Astrocyte (in vitro differentiated cells and primary cell): ENCODE measurements around the gene SFMBT2. TPM values are rescaled to one million over a fixed set of nuclear protein-coding genes. Genes with fewer than 3 reads are reported as not detected.

ENCODE experiments used
- DNase-seq: peaks from one replicate; pipeline ENCODE4 v3.0.0-alpha.2; 2010; ENCODE audit warnings: low read depth
- FAIRE-seq: peaks from 2 replicates; lab custom pipeline; 2011; peaks lifted over from hg19 to GRCh38; lab: Jason Lieb, UNC
- H2AFZ ChIP-seq: 2 replicates; pipeline ENCODE4 v1.6.0; 2012; ENCODE audit warnings: low read depth, low read length, inconsistent platforms
- H3K27ac ChIP-seq: 2 replicates; pipeline ENCODE4 v1.5.1; 2011; ENCODE audit warnings: low read depth, low read length, inconsistent platforms
- H3K27me3 ChIP-seq: 2 replicates; pipeline ENCODE4 v1.6.0; 2011; ENCODE audit warnings: low read length, inconsistent platforms; ENCODE audit not compliant: insufficient read depth
- H3K36me3 ChIP-seq: 2 replicates; pipeline ENCODE4 v1.5.1; 2011; ENCODE audit warnings: low read length, inconsistent platforms; ENCODE audit not compliant: insufficient read depth
- H3K4me1 ChIP-seq: 2 replicates; pipeline ENCODE4 v1.5.1; 2011; ENCODE audit warnings: low read length, inconsistent platforms; ENCODE audit not compliant: insufficient read depth
- H3K4me2 ChIP-seq: 2 replicates; pipeline ENCODE4 v1.6.0; 2012; ENCODE audit warnings: low read length, inconsistent platforms
- H3K4me3 ChIP-seq: 2 replicates; pipeline ENCODE4 v1.5.1; 2011; ENCODE audit warnings: low read depth, mild to moderate bottlenecking, low read length, inconsistent platforms; ENCODE audit not compliant: insufficient read depth
- H3K79me2 ChIP-seq: 2 replicates; pipeline ENCODE4 v1.6.0; 2012; ENCODE audit warnings: mild to moderate bottlenecking, low read length, inconsistent platforms; ENCODE audit not compliant: insufficient read depth
- H3K9ac ChIP-seq: 2 replicates; pipeline ENCODE4 v1.6.0; 2012; ENCODE audit warnings: mild to moderate bottlenecking, low read length, inconsistent platforms
- H3K9me3 ChIP-seq: 2 replicates; pipeline ENCODE4 v1.5.1; 2012; ENCODE audit warnings: low read depth, mild to moderate bottlenecking, low read length, inconsistent platforms; ENCODE audit not compliant: insufficient read depth
- H4K20me1 ChIP-seq: 2 replicates; pipeline ENCODE4 v1.6.0; 2012; ENCODE audit warnings: low read length, inconsistent platforms; ENCODE audit not compliant: insufficient read depth
- H3K27ac Mint-ChIP-seq: one replicate; pipeline ENCODE4 v1.8.0; 2021; ENCODE audit warnings: mild to moderate bottlenecking, mixed read lengths; ENCODE audit not compliant: unreplicated experiment
- H3K27me3 Mint-ChIP-seq: one replicate; pipeline ENCODE4 v1.8.0; 2021; ENCODE audit warnings: low read depth, mixed read lengths; ENCODE audit not compliant: unreplicated experiment
- H3K36me3 Mint-ChIP-seq: one replicate; pipeline ENCODE4 v1.8.0; 2021; ENCODE audit warnings: low read depth, mixed read lengths; ENCODE audit not compliant: unreplicated experiment
- H3K4me1 Mint-ChIP-seq: one replicate; pipeline ENCODE4 v1.8.0; 2021; ENCODE audit warnings: low read depth, mixed read lengths; ENCODE audit not compliant: unreplicated experiment
- H3K4me3 Mint-ChIP-seq: one replicate; pipeline ENCODE4 v1.8.0; 2021; ENCODE audit warnings: mild to moderate bottlenecking, moderate library complexity, mixed read lengths; ENCODE audit not compliant: unreplicated experiment
- H3K9me3 Mint-ChIP-seq: one replicate; pipeline ENCODE4 v1.8.0; 2021; ENCODE audit warnings: mild to moderate bottlenecking, mixed read lengths; ENCODE audit not compliant: unreplicated experiment
- CTCF ChIP-seq: IDR thresholded peaks from 2 replicates; pipeline ENCODE4 v1.5.1; 2011; ENCODE audit warnings: low read depth, mild to moderate bottlenecking, inconsistent platforms, low read length, moderate library complexity; ENCODE audit not compliant: insufficient read depth
- EZH2 ChIP-seq: IDR thresholded peaks from 2 replicates; pipeline ENCODE4 v1.6.1; 2012; ENCODE audit warnings: mild to moderate bottlenecking, low read length, inconsistent platforms; ENCODE audit not compliant: insufficient read depth
- total RNA-seq: library from RNA; stranded (reverse); gene quantifications from 2 replicates; pipeline ENCODE4 v1.2.1, GENCODE V29; 2021

The SFMBT2 gene
- total RNA-seq, 1 donor from 2014 or later, result 3.9 TPM

DNA sequence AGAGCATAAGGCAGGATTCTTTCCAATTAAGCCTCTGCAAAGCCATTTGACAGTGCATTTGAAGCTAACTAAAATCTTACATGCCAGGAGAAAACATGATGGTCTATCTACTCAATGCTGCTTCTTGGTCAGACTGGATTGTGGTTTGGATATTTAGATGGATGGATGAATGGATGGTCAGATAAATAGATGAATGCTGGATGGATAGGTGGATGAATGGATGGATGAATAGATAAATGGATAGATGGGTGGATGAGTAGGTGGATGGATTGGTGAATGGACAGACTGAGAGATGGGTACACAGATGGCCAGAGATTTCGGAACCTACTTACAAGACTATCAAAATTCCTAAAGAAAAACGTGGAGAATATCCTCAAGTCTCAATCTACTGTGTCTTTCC, 127.6 kb downstream of the SFMBT2 start:
- Histone ChIP-seq H3K9me3 (no peaks in the 10 kb centered on the region), H3K79me2 (no peaks in the 10 kb centered on the region), H3K27ac (no peak overlapping the region), H4K20me1 (no peaks in the 10 kb centered on the region), H3K4me1 (no peaks in the 10 kb centered on the region), H3K9ac (no peak overlapping the region), H3K27me3 (no peaks in the 10 kb centered on the region), H2AFZ (no peak overlapping the region), H3K4me3 (no peak overlapping the region), H3K36me3 (no peaks in the 10 kb centered on the region), H3K4me2 (no peak overlapping the region)
- TF ChIP-seq CTCF (no peak), EZH2 (no peak)
- Mint-ChIP-seq H3K4me1 (peaks cover 3% of the 10 kb centered on the region), H3K9me3 (no peaks in the 10 kb centered on the region), H3K4me3 (no peak overlapping the region), H3K36me3 (peaks cover under 1% of the 10 kb centered on the region), H3K27me3 (no peaks in the 10 kb centered on the region), H3K27ac (no peak overlapping the region)
- FAIRE-seq, result no peak
- no peak for DNase-seq

DNA sequence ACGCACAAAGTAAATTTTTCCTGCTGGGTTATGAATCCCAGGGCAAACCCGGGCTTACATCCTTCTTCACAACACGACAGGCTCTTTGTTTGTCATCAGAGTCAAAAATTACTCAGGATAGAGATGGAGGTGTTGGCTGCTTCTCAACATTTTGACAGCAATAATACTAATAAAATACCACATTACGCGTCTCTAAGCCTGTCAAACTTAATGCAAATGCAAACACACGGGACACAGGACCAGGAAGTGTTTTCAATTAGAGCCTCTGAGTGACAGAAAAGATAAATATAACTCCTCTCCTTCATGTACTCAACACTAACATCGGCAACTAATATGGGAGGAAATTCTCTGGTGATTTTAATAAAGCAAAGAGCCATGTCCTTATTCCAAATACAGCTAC, 128.4 kb downstream of the SFMBT2 start:
- Histone ChIP-seq H3K79me2 (no peaks in the 10 kb centered on the region), H2AFZ (no peak overlapping the region), H3K9me3 (no peaks in the 10 kb centered on the region), H3K36me3 (no peaks in the 10 kb centered on the region), H3K4me2 (no peak overlapping the region), H3K4me3 (no peak overlapping the region), H3K27me3 (no peaks in the 10 kb centered on the region), H3K4me1 (no peaks in the 10 kb centered on the region), H3K27ac (no peak overlapping the region), H4K20me1 (no peaks in the 10 kb centered on the region), H3K9ac (no peak overlapping the region)
- DNase-seq, result no peak
- no peak overlapping the region for H3K27ac Mint-ChIP-seq
- no peaks in the 10 kb centered on the region for H3K9me3 Mint-ChIP-seq
- peaks cover 3% of the 10 kb centered on the region for H3K4me1 Mint-ChIP-seq
- no peak overlapping the region for H3K4me3 Mint-ChIP-seq
- FAIRE-seq, result no peak
- no peaks in the 10 kb centered on the region for H3K27me3 Mint-ChIP-seq
- H3K36me3 Mint-ChIP-seq, result peaks cover 3% of the 10 kb centered on the region
- TF ChIP-seq CTCF (no peak), EZH2 (no peak)

DNA sequence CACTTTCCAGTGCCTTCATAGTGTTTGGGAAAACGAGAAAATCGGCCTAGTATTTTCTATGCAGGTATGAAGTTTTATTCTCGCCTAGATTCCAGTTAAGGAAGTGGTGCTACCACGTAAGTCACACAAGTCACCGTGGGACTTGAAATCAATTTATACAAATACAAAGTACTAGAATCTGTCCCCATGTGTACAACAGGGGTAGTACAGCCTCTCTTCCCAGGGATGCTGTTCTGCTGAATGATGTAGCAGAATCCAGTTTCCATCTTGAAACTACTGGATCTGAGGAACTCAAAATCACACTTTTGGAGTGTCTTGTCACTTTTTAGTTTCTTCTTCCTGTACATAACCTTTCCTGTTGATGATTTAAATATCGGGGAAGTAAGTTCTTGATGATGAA, 129.4 kb downstream of the SFMBT2 start:
- Histone ChIP-seq H4K20me1 (no peaks in the 10 kb centered on the region), H3K4me2 (no peak overlapping the region), H2AFZ (no peak overlapping the region), H3K4me3 (no peak overlapping the region), H3K4me1 (no peaks in the 10 kb centered on the region), H3K79me2 (no peaks in the 10 kb centered on the region), H3K9ac (no peak overlapping the region), H3K27me3 (no peaks in the 10 kb centered on the region), H3K27ac (no peak overlapping the region), H3K9me3 (no peaks in the 10 kb centered on the region), H3K36me3 (no peaks in the 10 kb centered on the region)
- H3K4me3 Mint-ChIP-seq, result no peak overlapping the region
- H3K27me3 Mint-ChIP-seq, result no peaks in the 10 kb centered on the region
- TF ChIP-seq CTCF (no peak), EZH2 (no peak)
- DNase-seq, result no peak
- H3K9me3 Mint-ChIP-seq, result no peaks in the 10 kb centered on the region
- peaks cover 3% of the 10 kb centered on the region for H3K4me1 Mint-ChIP-seq
- no peak for FAIRE-seq
- H3K27ac Mint-ChIP-seq, result no peak overlapping the region
- H3K36me3 Mint-ChIP-seq, result peaks cover 3% of the 10 kb centered on the region
